CD4-positive, alpha-beta T cell (primary cell): ENCODE data around the gene FAR1. TPM values are rescaled to one million over a fixed set of nuclear protein-coding genes. Genes with fewer than 3 reads are reported as not detected.

Experiments
- ATAC-seq: fragments of 200-7000 bp; cut with Tn5 transposase; one replicate; pipeline ENCODE4 v1.10.0; 2022; ENCODE audit warnings: mild to moderate bottlenecking; ENCODE audit not compliant: poor library complexity
- CTCF ChIA-PET: fragments of 350-600 bp; sonication (Branson Sonifier 250); formaldehyde crosslinking; loops from one replicate; lab custom pipeline; 2021; ENCODE audit warnings: antibody characterized with exemption, inconsistent platforms; lab: Charles Lee
- POLR2A ChIA-PET: fragments of 350-600 bp; sonication (Branson Sonifier 250); formaldehyde crosslinking; loops from one replicate; lab custom pipeline; 2021; ENCODE audit warnings: antibody characterized with exemption, inconsistent platforms; lab: Charles Lee
- DNase-seq, 14 experiments: peaks; one replicate each; pipeline ENCODE4 v3.0.0-alpha.2; 2013 to 2020; ENCODE audit warnings: mixed read lengths in 2 of 14
- H3K27ac ChIP-seq, 2 donors: one replicate each; pipeline versions ENCODE4 v1.5.1 to v1.7.0; 2013; ENCODE audit warnings: low read length in 2 of 2, low read depth in 1 of 2, mild to moderate bottlenecking in 1 of 2
- H3K27me3 ChIP-seq, 2 experiments: 1 replicate in 1 of 2; 2 replicates in 1 of 2; pipeline versions ENCODE4 v1.6.1 to v1.7.0; 2013; ENCODE audit warnings: low read length in 2 of 2, control low read depth in 1 of 2, mild to moderate bottlenecking in 1 of 2, moderate library complexity in 1 of 2; ENCODE audit not compliant: insufficient read depth in 2 of 2, control insufficient read depth in 1 of 2
- H3K36me3 ChIP-seq: one replicate; pipeline ENCODE4 v1.6.1; 2013; ENCODE audit warnings: low read length, control low read depth; ENCODE audit not compliant: insufficient read depth
- H3K4me1 ChIP-seq: one replicate; pipeline ENCODE4 v1.6.1; 2013; ENCODE audit warnings: low read length, control low read depth; ENCODE audit not compliant: insufficient read depth
- H3K4me3 ChIP-seq: one replicate; pipeline ENCODE4 v1.5.1; 2013; ENCODE audit warnings: mild to moderate bottlenecking, low read length, moderate library complexity
- H3K9me3 ChIP-seq, 2 experiments: 1 replicate in 1 of 2; 2 replicates in 1 of 2; pipeline versions ENCODE4 v1.6.1 to v1.7.0; 2013; ENCODE audit warnings: low read length in 2 of 2, mild to moderate bottlenecking in 2 of 2, control low read depth in 1 of 2, moderate library complexity in 1 of 2; ENCODE audit not compliant: control insufficient read depth in 1 of 2, insufficient read depth in 1 of 2
- H3K27ac Mint-ChIP-seq: one replicate; pipeline ENCODE4 v1.8.0; 2020; ENCODE audit warnings: mixed read lengths
- H3K27me3 Mint-ChIP-seq: one replicate; pipeline ENCODE4 v1.8.0; 2021; ENCODE audit warnings: mixed read lengths
- H3K36me3 Mint-ChIP-seq: one replicate; pipeline ENCODE4 v1.8.0; 2021; ENCODE audit warnings: low read depth, mixed read lengths
- H3K4me1 Mint-ChIP-seq: one replicate; pipeline ENCODE4 v1.8.0; 2021; ENCODE audit warnings: low read depth, mixed read lengths
- H3K4me3 Mint-ChIP-seq: one replicate; pipeline ENCODE4 v1.8.0; 2020; ENCODE audit warnings: mild to moderate bottlenecking, mixed read lengths
- H3K9me3 Mint-ChIP-seq: one replicate; pipeline ENCODE4 v1.8.0; 2020; ENCODE audit warnings: mixed read lengths
- intact Hi-C, 2 experiments: fragments of 100-400 bp; cut with DNase I in 1 of 2; cut with micrococcal nuclease in 1 of 2; formaldehyde crosslinking; loops; one replicate each; pipeline versions ENCODE4 v1.15.1 to v1.9.0; 2023 to 2025; cut with DNase I, micrococcal nuclease
- total RNA-seq, 174 experiments: library from RNA in 2 of 174; stranded (reverse) in 2 of 174; gene quantifications; one replicate each; pipeline ENCODE4 v1.2.3 and lab custom pipeline; 2021 to 2026
- TF ChIP-seq, protein P1 (sequence below): fragments of 200-600 bp; IDR thresholded peaks from one replicate; pipeline ENCODE4 v1.8.0; 2022; ENCODE audit warnings: antibody characterized with exemption, mild to moderate bottlenecking

FAR1 gene
- total RNA-seq, 2 experiments from 2014 or later = 28.4 to 29.0 TPM

DNA sequence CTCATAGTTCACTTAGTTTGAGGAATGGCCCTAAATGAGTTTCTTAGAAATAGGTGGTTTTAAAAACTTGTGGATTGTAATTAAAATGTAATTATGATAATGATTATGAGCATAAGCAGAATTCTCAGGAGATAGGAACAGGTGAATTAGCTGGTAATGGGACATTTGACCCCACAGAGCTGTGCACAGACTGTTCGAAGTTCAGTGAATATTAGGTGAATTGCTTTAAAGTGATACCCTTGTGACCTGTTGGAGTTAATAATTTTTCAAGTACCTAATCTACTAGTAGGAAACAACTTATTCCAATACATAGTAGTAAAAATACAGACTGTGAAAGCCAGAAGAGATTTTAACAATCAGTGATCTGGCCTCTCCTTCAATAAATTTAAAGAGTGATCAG lies 8.1 kb downstream of the FAR1 start:
- ChIA-PET CTCF (no interaction called here), POLR2A (no interaction called here)
- no peak overlapping the region for H3K4me3 Mint-ChIP-seq
- H3K9me3 Mint-ChIP-seq = no peaks in the 10 kb centered on the region
- H3K36me3 Mint-ChIP-seq = no peaks in the 10 kb centered on the region
- intact Hi-C loops = loop anchor here in 1 of 2 experiments (10.0 kb wide), 1 partner anchor 1218 kb away; the partner anchor contains the start of gene CYP2R1
- H3K4me1 Mint-ChIP-seq = peaks cover 87% of the 10 kb centered on the region
- Histone ChIP-seq H3K9me3 (no peaks in the 10 kb centered on the region), H3K27ac (no peak overlapping the region), H3K4me1 (no peaks in the 10 kb centered on the region), H3K4me3 (no peak overlapping the region), H3K36me3 (no peaks in the 10 kb centered on the region), H3K27me3 (no peaks in the 10 kb centered on the region)
- TF ChIP-seq, protein P1, sequence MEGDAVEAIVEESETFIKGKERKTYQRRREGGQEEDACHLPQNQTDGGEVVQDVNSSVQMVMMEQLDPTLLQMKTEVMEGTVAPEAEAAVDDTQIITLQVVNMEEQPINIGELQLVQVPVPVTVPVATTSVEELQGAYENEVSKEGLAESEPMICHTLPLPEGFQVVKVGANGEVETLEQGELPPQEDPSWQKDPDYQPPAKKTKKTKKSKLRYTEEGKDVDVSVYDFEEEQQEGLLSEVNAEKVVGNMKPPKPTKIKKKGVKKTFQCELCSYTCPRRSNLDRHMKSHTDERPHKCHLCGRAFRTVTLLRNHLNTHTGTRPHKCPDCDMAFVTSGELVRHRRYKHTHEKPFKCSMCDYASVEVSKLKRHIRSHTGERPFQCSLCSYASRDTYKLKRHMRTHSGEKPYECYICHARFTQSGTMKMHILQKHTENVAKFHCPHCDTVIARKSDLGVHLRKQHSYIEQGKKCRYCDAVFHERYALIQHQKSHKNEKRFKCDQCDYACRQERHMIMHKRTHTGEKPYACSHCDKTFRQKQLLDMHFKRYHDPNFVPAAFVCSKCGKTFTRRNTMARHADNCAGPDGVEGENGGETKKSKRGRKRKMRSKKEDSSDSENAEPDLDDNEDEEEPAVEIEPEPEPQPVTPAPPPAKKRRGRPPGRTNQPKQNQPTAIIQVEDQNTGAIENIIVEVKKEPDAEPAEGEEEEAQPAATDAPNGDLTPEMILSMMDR = no peak
- no peak overlapping the region for H3K27ac Mint-ChIP-seq
- H3K27me3 Mint-ChIP-seq = no peaks in the 10 kb centered on the region
- ATAC-seq = no peak
- no peak for DNase-seq

DNA sequence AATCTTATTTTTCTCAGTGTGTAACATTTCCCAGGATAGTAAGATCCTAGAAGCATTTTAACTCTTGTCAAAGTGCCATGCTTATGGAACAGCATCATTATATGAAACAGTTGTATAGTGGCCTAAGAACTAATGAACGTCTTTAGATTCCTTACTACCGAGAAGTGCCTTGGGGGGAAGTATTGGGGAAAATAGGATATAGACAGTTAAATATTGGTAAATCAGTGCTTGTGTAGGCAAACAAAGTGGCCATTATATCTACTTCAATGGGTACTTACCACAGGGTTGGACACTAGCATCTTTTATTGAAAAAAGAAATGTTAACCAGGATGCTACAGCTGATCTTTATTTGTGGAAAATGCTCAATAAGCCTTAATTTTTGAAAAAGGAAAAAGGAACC lies 11.3 kb downstream of the FAR1 start:
- H3K27me3 ChIP-seq = no peaks in the 10 kb centered on the region
- Mint-ChIP-seq H3K36me3 (peaks cover 13% of the 10 kb centered on the region), H3K27ac (no peak overlapping the region), H3K9me3 (no peaks in the 10 kb centered on the region), H3K4me1 (peaks cover 83% of the 10 kb centered on the region), H3K27me3 (no peaks in the 10 kb centered on the region), H3K4me3 (no peak overlapping the region)
- ATAC-seq (no peak), DNase-seq (no peak)
- ChIA-PET POLR2A (no interaction called here), CTCF (no interaction called here)
- no peaks in the 10 kb centered on the region for H3K9me3 ChIP-seq
- intact Hi-C loops = loop anchor here in 1 of 2 experiments (10.0 kb wide), 1 partner anchor 1215 kb away; the partner anchor contains the start of gene CYP2R1
- no peaks in the 10 kb centered on the region for H3K4me1 ChIP-seq
- TF ChIP-seq, protein P1 = no peak
- no peak overlapping the region for H3K27ac ChIP-seq
- H3K36me3 ChIP-seq = no peaks in the 10 kb centered on the region
- no peak overlapping the region for H3K4me3 ChIP-seq

DNA sequence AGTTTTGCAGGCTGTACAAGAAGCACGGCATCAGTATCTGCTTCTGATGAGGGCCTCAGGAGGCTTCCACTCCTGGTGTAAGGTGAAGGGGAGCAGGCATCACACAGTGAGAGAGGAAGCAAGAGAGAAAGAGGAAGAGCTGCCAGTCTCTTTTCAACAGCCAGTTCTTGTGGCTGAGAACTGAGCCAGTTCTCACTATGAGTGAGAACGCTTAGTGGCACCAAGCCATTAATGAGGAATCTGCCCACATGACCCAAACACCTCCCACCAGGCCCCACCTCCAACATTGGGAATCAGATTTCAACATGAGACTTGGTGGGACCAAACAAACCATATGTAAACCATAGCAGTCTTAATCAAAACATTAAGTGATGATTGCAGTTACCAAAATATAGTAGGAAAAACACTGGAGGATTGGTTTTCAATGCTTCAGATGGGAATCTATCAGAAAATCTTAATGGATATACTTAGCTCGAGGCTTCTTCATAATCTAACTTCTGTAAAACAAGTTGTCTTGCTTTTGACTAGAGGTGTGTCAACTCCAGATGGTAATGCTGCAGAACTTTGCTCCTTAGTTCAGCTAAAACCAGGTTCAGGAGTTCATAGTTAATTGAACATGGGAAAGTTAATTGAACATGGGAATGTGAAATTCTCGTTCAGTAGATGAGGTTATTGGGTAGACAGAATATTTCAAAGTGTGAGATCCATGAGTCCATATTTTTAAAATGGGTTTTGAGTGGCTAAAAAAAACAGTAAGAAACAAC lies 12.2 kb downstream of the FAR1 start:
- Histone ChIP-seq H3K27me3 (no peaks in the 10 kb centered on the region), H3K4me3 (no peak overlapping the region), H3K9me3 (no peaks in the 10 kb centered on the region), H3K27ac (no peak overlapping the region), H3K36me3 (peaks cover under 1% of the 10 kb centered on the region), H3K4me1 (no peaks in the 10 kb centered on the region)
- Mint-ChIP-seq H3K27ac (no peak overlapping the region), H3K4me3 (no peak overlapping the region), H3K9me3 (no peaks in the 10 kb centered on the region), H3K4me1 (peaks cover 84% of the 10 kb centered on the region), H3K27me3 (no peaks in the 10 kb centered on the region), H3K36me3 (peaks cover 22% of the 10 kb centered on the region)
- ATAC-seq = no peak
- POLR2A ChIA-PET = interaction anchor here (1.1 kb wide), 1 partner anchor 12 kb away, joined by 3 read pairs; the partner anchor contains the start of gene FAR1
- CTCF ChIA-PET = no interaction called here
- peak in 1 of 14 experiments; percentile 10 for DNase-seq
- intact Hi-C loops = no loop called here
- TF ChIP-seq, protein P1 = no peak
